IMR-90 (cell line): Measurements from ENCODE around the gene TMEM97.

Experiments used
- CEBPB ChIP-seq: IDR thresholded peaks from 2 replicates; pipeline ENCODE4 v1.6.1; 2012; ENCODE audit warnings: low read depth, low read length, improper control_type of control experiment
- CTCF ChIP-seq: conservative IDR thresholded peaks from 2 replicates; pipeline ENCODE4 v1.5.1; 2012; ENCODE audit warnings: mild to moderate bottlenecking, low read depth, low read length, improper control_type of control experiment
- FOS ChIP-seq: fragments of 150-350 bp; IDR thresholded peaks from 2 replicates; pipeline ENCODE4 v1.6.1; 2016; ENCODE audit warnings: low read depth, low read length
- MAFK ChIP-seq: IDR thresholded peaks from 2 replicates; pipeline ENCODE4 v1.6.1; 2012; ENCODE audit warnings: low read depth, low read length, improper control_type of control experiment
- MAZ ChIP-seq: IDR thresholded peaks from 2 replicates; pipeline ENCODE4 v1.6.1; 2012; ENCODE audit warnings: low read depth, mild to moderate bottlenecking, low read length, improper control_type of control experiment, moderate library complexity, borderline replicate concordance
- MXI1 ChIP-seq: IDR thresholded peaks from 2 replicates; pipeline ENCODE4 v1.6.1; 2012; ENCODE audit warnings: low read depth, mild to moderate bottlenecking, low read length, moderate library complexity, borderline replicate concordance
- POLR2A ChIP-seq: IDR thresholded peaks from 2 replicates; pipeline ENCODE4 v1.6.1; 2012; ENCODE audit warnings: mild to moderate bottlenecking, low read depth, low read length
- RAD21 ChIP-seq: IDR thresholded peaks from 2 replicates; pipeline ENCODE4 v1.6.1; 2012; ENCODE audit warnings: low read length, improper control_type of control experiment
- RCOR1 ChIP-seq: IDR thresholded peaks from 2 replicates; pipeline ENCODE4 v1.6.1; 2012; ENCODE audit warnings: mild to moderate bottlenecking, low read length, improper control_type of control experiment; ENCODE audit not compliant: insufficient replicate concordance
- RFX5 ChIP-seq: IDR thresholded peaks from 2 replicates; pipeline ENCODE4 v1.8.0; 2012; ENCODE audit warnings: low read depth, mild to moderate bottlenecking, low read length, moderate library complexity
- SMC3 ChIP-seq: fragments of 150-350 bp; IDR thresholded peaks from 2 replicates; pipeline ENCODE4 v1.6.1; 2016; ENCODE audit warnings: low read depth, mild to moderate bottlenecking, antibody characterized with exemption, low read length, moderate library complexity
- TF ChIP-seq, protein P1 (sequence below): fragments of 150-350 bp; IDR thresholded peaks from 2 replicates; pipeline ENCODE4 v1.6.1; 2017; ENCODE audit warnings: mild to moderate bottlenecking, antibody characterized with exemption, low read length, low read depth

DNA sequence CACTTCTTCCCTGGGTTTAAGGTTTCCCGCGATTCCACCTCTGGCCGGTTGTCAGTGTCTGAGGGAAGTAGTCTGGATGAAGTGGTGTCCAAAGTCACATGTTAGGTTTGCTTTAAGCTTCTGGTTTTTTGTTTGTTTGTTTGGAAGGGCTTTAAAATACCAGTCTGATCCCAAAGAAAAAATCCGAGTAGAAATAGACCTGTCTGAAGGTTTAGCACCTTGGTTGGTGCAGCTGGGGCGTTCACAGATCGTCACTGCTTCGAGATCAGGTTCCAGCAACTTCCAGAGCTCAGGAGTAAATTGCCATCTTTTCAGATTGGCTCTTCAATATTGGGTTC lies 567 bp downstream of the TMEM97 start:
- TF ChIP-seq MAFK (no peak), CTCF (no peak), SMC3 (no peak), POLR2A (no peak), RCOR1 (no peak), RFX5 (no peak), RAD21 (no peak), CEBPB (no peak), MXI1 (no peak), FOS (no peak), MAZ (no peak)
- TF ChIP-seq, protein P1, sequence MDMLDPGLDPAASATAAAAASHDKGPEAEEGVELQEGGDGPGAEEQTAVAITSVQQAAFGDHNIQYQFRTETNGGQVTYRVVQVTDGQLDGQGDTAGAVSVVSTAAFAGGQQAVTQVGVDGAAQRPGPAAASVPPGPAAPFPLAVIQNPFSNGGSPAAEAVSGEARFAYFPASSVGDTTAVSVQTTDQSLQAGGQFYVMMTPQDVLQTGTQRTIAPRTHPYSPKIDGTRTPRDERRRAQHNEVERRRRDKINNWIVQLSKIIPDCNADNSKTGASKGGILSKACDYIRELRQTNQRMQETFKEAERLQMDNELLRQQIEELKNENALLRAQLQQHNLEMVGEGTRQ, result no peak
